Activated naive CD8-positive, alpha-beta T cell treated with anti-CD3 and anti-CD28 coated beads, Interleukin-2, amount 50 U/mL, for 24 hours (primary cell): Measurements from ENCODE around the gene ALX4.

ENCODE experiments used
- ATAC-seq: fragments of 150-1000 bp; cut with Tn5 transposase; one replicate; pipeline ENCODE4 v1.10.0; 2021
- DNase-seq: peaks from one replicate; pipeline ENCODE4 v3.0.0; 2021
- H3K27ac Mint-ChIP-seq: one replicate; pipeline ENCODE4 v1.8.0; 2021; ENCODE audit warnings: mild to moderate bottlenecking, mixed read lengths
- H3K27me3 Mint-ChIP-seq: one replicate; pipeline ENCODE4 v1.8.0; 2021; ENCODE audit warnings: mixed read lengths
- H3K36me3 Mint-ChIP-seq: one replicate; pipeline ENCODE4 v1.8.0; 2021; ENCODE audit warnings: low read depth, mixed read lengths
- H3K4me1 Mint-ChIP-seq: one replicate; pipeline ENCODE4 v1.8.0; 2021; ENCODE audit warnings: mixed read lengths
- H3K4me3 Mint-ChIP-seq: one replicate; pipeline ENCODE4 v1.8.0; 2021; ENCODE audit warnings: mild to moderate bottlenecking, moderate library complexity, mixed read lengths
- H3K9me3 Mint-ChIP-seq: one replicate; pipeline ENCODE4 v1.8.0; 2021; ENCODE audit warnings: mixed read lengths

The ALX4 gene

GRCh38 chr11:44343778-44344422 lies 34.0 kb upstream of the ALX4 start:
- no peaks in the 10 kb centered on the region for H3K4me1 Mint-ChIP-seq

GRCh38 chr11:44342616-44343015 lies 32.7 kb upstream of the ALX4 start:
- no peaks in the 10 kb centered on the region for H3K4me1 Mint-ChIP-seq
- no peak for DNase-seq
- H3K4me3 Mint-ChIP-seq: no peak overlapping the region
- H3K27me3 Mint-ChIP-seq: peaks cover 19% of the 10 kb centered on the region
- H3K27ac Mint-ChIP-seq: no peak overlapping the region
- no peaks in the 10 kb centered on the region for H3K36me3 Mint-ChIP-seq
- H3K9me3 Mint-ChIP-seq: no peaks in the 10 kb centered on the region
- no peak for ATAC-seq

More at GRCh38 chr11:44343778-44344422, 34.0 kb upstream of the ALX4 start:
- H3K27ac Mint-ChIP-seq: no peak overlapping the region
- peaks cover 12% of the 10 kb centered on the region for H3K27me3 Mint-ChIP-seq
- no peak overlapping the region for H3K4me3 Mint-ChIP-seq
- H3K36me3 Mint-ChIP-seq: no peaks in the 10 kb centered on the region
- H3K9me3 Mint-ChIP-seq: no peaks in the 10 kb centered on the region
- DNase-seq (no peak), ATAC-seq (no peak)

- H3K4me3 Mint-ChIP-seq: no peak overlapping the region
- DNase-seq: no peak
- H3K36me3 Mint-ChIP-seq: no peaks in the 10 kb centered on the region
- peaks cover 32% of the 10 kb centered on the region for H3K27me3 Mint-ChIP-seq
- no peak overlapping the region for H3K27ac Mint-ChIP-seq
- no peaks in the 10 kb centered on the region for H3K9me3 Mint-ChIP-seq
- ATAC-seq: no peak
- H3K4me1 Mint-ChIP-seq: no peaks in the 10 kb centered on the region
Observed at GRCh38 chr11:44340656-44341055, 30.7 kb upstream of the ALX4 start.

GRCh38 chr11:44339530-44339883 lies 29.6 kb upstream of the ALX4 start:
- Mint-ChIP-seq H3K27me3 (peaks cover 42% of the 10 kb centered on the region), H3K4me1 (no peaks in the 10 kb centered on the region), H3K9me3 (no peaks in the 10 kb centered on the region), H3K36me3 (no peaks in the 10 kb centered on the region), H3K4me3 (no peak overlapping the region), H3K27ac (no peak overlapping the region)
- ATAC-seq (no peak), DNase-seq (no peak)

- DNase-seq (no peak), ATAC-seq (no peak)
- H3K4me3 Mint-ChIP-seq: no peak overlapping the region
- H3K4me1 Mint-ChIP-seq: no peaks in the 10 kb centered on the region
- peaks cover 42% of the 10 kb centered on the region for H3K27me3 Mint-ChIP-seq
- no peaks in the 10 kb centered on the region for H3K9me3 Mint-ChIP-seq
- H3K36me3 Mint-ChIP-seq: no peaks in the 10 kb centered on the region
- H3K27ac Mint-ChIP-seq: no peak overlapping the region
Observed at GRCh38 chr11:44338698-44339529, 29.0 kb upstream of the ALX4 start.

- no peak for ATAC-seq
- Mint-ChIP-seq H3K9me3 (no peaks in the 10 kb centered on the region), H3K36me3 (no peaks in the 10 kb centered on the region), H3K4me1 (no peaks in the 10 kb centered on the region), H3K27ac (no peak overlapping the region), H3K4me3 (no peak overlapping the region), H3K27me3 (peaks cover 42% of the 10 kb centered on the region)
- DNase-seq: no peak
Observed at GRCh38 chr11:44338026-44338425, 28.1 kb upstream of the ALX4 start.

- H3K36me3 Mint-ChIP-seq: no peaks in the 10 kb centered on the region
- ATAC-seq: no peak
- no peaks in the 10 kb centered on the region for H3K9me3 Mint-ChIP-seq
- H3K4me1 Mint-ChIP-seq: no peaks in the 10 kb centered on the region
- DNase-seq: no peak
- no peak overlapping the region for H3K4me3 Mint-ChIP-seq
- no peak overlapping the region for H3K27ac Mint-ChIP-seq
- H3K27me3 Mint-ChIP-seq: peaks cover 54% of the 10 kb centered on the region
Observed at GRCh38 chr11:44335919-44336318, 26.0 kb upstream of the ALX4 start.

- H3K27ac Mint-ChIP-seq: no peak overlapping the region
- peaks cover 55% of the 10 kb centered on the region for H3K27me3 Mint-ChIP-seq
- ATAC-seq: no peak
- H3K4me3 Mint-ChIP-seq: no peak overlapping the region
- DNase-seq: no peak
- H3K4me1 Mint-ChIP-seq: no peaks in the 10 kb centered on the region
- H3K9me3 Mint-ChIP-seq: no peaks in the 10 kb centered on the region
- H3K36me3 Mint-ChIP-seq: no peaks in the 10 kb centered on the region
Observed at GRCh38 chr11:44335052-44335760, 25.3 kb upstream of the ALX4 start.

GRCh38 chr11:44334356-44335004 lies 24.5 kb upstream of the ALX4 start:
- Mint-ChIP-seq H3K4me3 (no peak overlapping the region), H3K36me3 (no peaks in the 10 kb centered on the region), H3K4me1 (no peaks in the 10 kb centered on the region), H3K27ac (no peak overlapping the region), H3K27me3 (peaks cover 54% of the 10 kb centered on the region), H3K9me3 (no peaks in the 10 kb centered on the region)
- ATAC-seq: no peak
- no peak for DNase-seq

- no peak overlapping the region for H3K4me3 Mint-ChIP-seq
- H3K27ac Mint-ChIP-seq: no peak overlapping the region
- no peak for ATAC-seq
- no peaks in the 10 kb centered on the region for H3K36me3 Mint-ChIP-seq
- no peaks in the 10 kb centered on the region for H3K4me1 Mint-ChIP-seq
- peaks cover 51% of the 10 kb centered on the region for H3K27me3 Mint-ChIP-seq
- DNase-seq: no peak
- no peaks in the 10 kb centered on the region for H3K9me3 Mint-ChIP-seq
Observed at GRCh38 chr11:44333271-44334218, 23.6 kb upstream of the ALX4 start.

- H3K27me3 Mint-ChIP-seq: peaks cover 54% of the 10 kb centered on the region
- no peaks in the 10 kb centered on the region for H3K36me3 Mint-ChIP-seq
- no peak for ATAC-seq
- no peaks in the 10 kb centered on the region for H3K9me3 Mint-ChIP-seq
- H3K27ac Mint-ChIP-seq: no peak overlapping the region
- H3K4me1 Mint-ChIP-seq: no peaks in the 10 kb centered on the region
- H3K4me3 Mint-ChIP-seq: no peak overlapping the region
- no peak for DNase-seq
Observed at GRCh38 chr11:44332665-44333064, 22.7 kb upstream of the ALX4 start.

- ATAC-seq: no peak
Observed at GRCh38 chr11:44329472-44330230, 19.7 kb upstream of the ALX4 start.

GRCh38 chr11:44328138-44328660 lies 18.3 kb upstream of the ALX4 start:
- DNase-seq (no peak), ATAC-seq (no peak)
- peaks cover 53% of the 10 kb centered on the region for H3K27me3 Mint-ChIP-seq
- H3K4me3 Mint-ChIP-seq: no peak overlapping the region
- H3K36me3 Mint-ChIP-seq: no peaks in the 10 kb centered on the region
- H3K4me1 Mint-ChIP-seq: peaks cover under 1% of the 10 kb centered on the region
- no peaks in the 10 kb centered on the region for H3K9me3 Mint-ChIP-seq
- no peak overlapping the region for H3K27ac Mint-ChIP-seq

More at GRCh38 chr11:44329472-44330230, 19.7 kb upstream of the ALX4 start:
- Mint-ChIP-seq H3K4me1 (no peaks in the 10 kb centered on the region), H3K36me3 (no peaks in the 10 kb centered on the region), H3K27me3 (peaks cover 42% of the 10 kb centered on the region), H3K27ac (no peak overlapping the region), H3K9me3 (no peaks in the 10 kb centered on the region), H3K4me3 (no peak overlapping the region)
- no peak for DNase-seq
